LNCaP clone FGC (cell line): Measurements from ENCODE around the gene SGMS2.

Source experiments
- DNase-seq: peaks from one replicate; pipeline ENCODE4 v3.0.0-alpha.2; 2011; ENCODE audit warnings: low read depth
- H3K4me3 ChIP-seq: 2 replicates; pipeline ENCODE4 v1.5.1; 2011; ENCODE audit warnings: mild to moderate bottlenecking, low read depth, low read length, control low read depth
- CTCF ChIP-seq: IDR thresholded peaks from 2 replicates; pipeline ENCODE4 v1.5.1; 2012; ENCODE audit warnings: mild to moderate bottlenecking; ENCODE audit not compliant: control insufficient read depth, insufficient read depth; ENCODE audit errors: extremely low read depth

The SGMS2 gene

GRCh38 chr4:107809210-107809609, 15.5 kb upstream of the SGMS2 start:
- H3K4me3 ChIP-seq: no peak overlapping the region
- no peak for DNase-seq
- TF ChIP-seq CTCF: no peak

GRCh38 chr4:107814758-107815157, 10.0 kb upstream of the SGMS2 start:
- no peak for DNase-seq
- no peak overlapping the region for H3K4me3 ChIP-seq
- no peak for TF ChIP-seq CTCF

GRCh38 chr4:107815158-107815557, 9.6 kb upstream of the SGMS2 start:
- no peak for TF ChIP-seq CTCF
- H3K4me3 ChIP-seq: no peak overlapping the region
- no peak for DNase-seq

- DNase-seq: no peak
- H3K4me3 ChIP-seq: no peak overlapping the region
- no peak for TF ChIP-seq CTCF
Measured at GRCh38 chr4:107818301-107818910, 6.3 kb upstream of the SGMS2 start.

- no peak for DNase-seq
- TF ChIP-seq CTCF: no peak
- H3K4me3 ChIP-seq: peak overlapping the region; percentile 66
Measured at GRCh38 chr4:107823870-107824349, 822 bp upstream of the SGMS2 start.

- peak overlapping the region; percentile 66 for H3K4me3 ChIP-seq
- DNase-seq: no peak
- no peak for TF ChIP-seq CTCF
Measured at GRCh38 chr4:107825072-107825824, 516 bp downstream of the SGMS2 start.
